Measurements from ENCODE around the gene CEBPA.
"Not testable (repeated sequence)": the region's sequence is repeated elsewhere in the genome, so short reads cannot be mapped to it uniquely, and the experiment has no call there.

The CEBPA gene

GRCh38 chr19:33324628-33325027 lies 22.3 kb upstream of the CEBPA start:
- no peak for DNase-seq

- DNase-seq: no peak
Observed at GRCh38 chr19:33323093-33323820, 20.9 kb upstream of the CEBPA start.

- DNase-seq: no peak
Observed at GRCh38 chr19:33320636-33321035, 18.3 kb upstream of the CEBPA start.

- not testable (repeated sequence) for DNase-seq
Observed at GRCh38 chr19:33317991-33318390, 15.7 kb upstream of the CEBPA start.

- no peak for DNase-seq
Observed at GRCh38 chr19:33317517-33317916, 15.2 kb upstream of the CEBPA start.

- no peak for DNase-seq
Observed at GRCh38 chr19:33316541-33317264, 14.4 kb upstream of the CEBPA start.

- DNase-seq: not testable (repeated sequence)
Observed at GRCh38 chr19:33312808-33313207, 10.5 kb upstream of the CEBPA start.

GRCh38 chr19:33312065-33312464 lies 9.7 kb upstream of the CEBPA start:
- DNase-seq: no peak

GRCh38 chr19:33311326-33311682 lies 9.0 kb upstream of the CEBPA start:
- no peak for DNase-seq

GRCh38 chr19:33310606-33311325 lies 8.4 kb upstream of the CEBPA start:
- no peak for DNase-seq

- no peak for DNase-seq
Observed at GRCh38 chr19:33309826-33310225, 7.5 kb upstream of the CEBPA start.

GRCh38 chr19:33306853-33307792 lies 4.8 kb upstream of the CEBPA start:
- no peak for DNase-seq

GRCh38 chr19:33306191-33306590 lies 3.9 kb upstream of the CEBPA start:
- no peak for DNase-seq

- DNase-seq: no peak
Observed at GRCh38 chr19:33304760-33305647, 2.7 kb upstream of the CEBPA start.

- no peak for DNase-seq
Observed at GRCh38 chr19:33304371-33304759, 2.0 kb upstream of the CEBPA start.

GRCh38 chr19:33303791-33304345 lies 1.5 kb upstream of the CEBPA start:
- DNase-seq: no peak

- no peak for DNase-seq
Observed at GRCh38 chr19:33302974-33303790, 848 bp upstream of the CEBPA start.

- DNase-seq: no peak
Observed at GRCh38 chr19:33301900-33302174, 497 bp downstream of the CEBPA start.

GRCh38 chr19:33301144-33301899 lies 1.0 kb downstream of the CEBPA start:
- no peak for DNase-seq

- no peak for DNase-seq
Observed at GRCh38 chr19:33300894-33301143, 1.5 kb downstream of the CEBPA start.
